ENCODE measurements around the gene KATNIP.

DNA sequence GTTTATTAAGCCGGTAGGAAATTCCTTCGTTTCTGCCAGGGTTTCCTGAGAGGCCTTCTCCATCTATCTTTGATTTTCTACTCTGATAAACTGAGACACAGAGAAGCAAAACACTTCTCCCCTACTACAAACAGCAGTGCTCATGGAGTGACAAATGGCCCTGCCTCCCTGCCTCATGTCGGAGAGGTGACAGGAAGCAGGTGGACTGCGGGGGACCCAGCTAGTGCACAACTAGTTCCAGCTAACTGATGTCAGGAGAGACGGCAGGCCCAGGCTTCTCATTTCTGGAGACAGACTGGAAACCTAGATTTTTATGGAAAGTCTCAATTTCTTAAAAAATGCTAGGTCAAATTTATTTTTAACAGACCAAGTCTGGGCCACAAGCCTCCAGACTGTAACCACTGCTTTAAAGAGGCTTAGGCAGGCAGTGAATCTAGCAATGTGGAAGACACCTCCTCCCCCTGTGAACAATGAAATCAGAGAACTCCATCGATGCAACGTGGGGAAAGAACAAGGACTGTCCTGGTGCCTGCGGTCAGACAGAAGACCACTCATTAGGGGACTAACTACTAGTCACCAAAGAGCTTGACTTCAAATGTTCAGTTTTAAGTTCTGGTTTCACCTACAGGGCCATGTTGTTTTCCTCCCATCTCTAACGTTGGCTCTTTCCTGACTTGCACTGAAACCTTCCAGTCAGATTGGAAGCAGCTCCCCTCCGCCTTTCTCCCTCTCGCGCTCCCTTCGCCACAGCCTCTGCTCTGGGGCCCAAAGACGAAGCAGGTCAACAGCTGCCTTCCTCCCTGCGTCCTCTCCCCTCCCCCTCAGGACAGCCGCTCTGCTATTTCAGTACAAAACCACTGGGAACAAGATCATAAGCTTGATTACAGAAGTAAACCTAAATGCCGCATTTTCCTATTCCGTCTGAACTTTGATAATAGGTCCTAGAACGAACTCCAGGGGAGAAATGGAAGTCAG lies 17.8 kb upstream of the KATNIP start:
- no peak for TF ChIP-seq POLR2A (IDR thresholded peaks at IDR 0.05; ENCODE audit: low read depth)
- TF ChIP-seq, protein P1, sequence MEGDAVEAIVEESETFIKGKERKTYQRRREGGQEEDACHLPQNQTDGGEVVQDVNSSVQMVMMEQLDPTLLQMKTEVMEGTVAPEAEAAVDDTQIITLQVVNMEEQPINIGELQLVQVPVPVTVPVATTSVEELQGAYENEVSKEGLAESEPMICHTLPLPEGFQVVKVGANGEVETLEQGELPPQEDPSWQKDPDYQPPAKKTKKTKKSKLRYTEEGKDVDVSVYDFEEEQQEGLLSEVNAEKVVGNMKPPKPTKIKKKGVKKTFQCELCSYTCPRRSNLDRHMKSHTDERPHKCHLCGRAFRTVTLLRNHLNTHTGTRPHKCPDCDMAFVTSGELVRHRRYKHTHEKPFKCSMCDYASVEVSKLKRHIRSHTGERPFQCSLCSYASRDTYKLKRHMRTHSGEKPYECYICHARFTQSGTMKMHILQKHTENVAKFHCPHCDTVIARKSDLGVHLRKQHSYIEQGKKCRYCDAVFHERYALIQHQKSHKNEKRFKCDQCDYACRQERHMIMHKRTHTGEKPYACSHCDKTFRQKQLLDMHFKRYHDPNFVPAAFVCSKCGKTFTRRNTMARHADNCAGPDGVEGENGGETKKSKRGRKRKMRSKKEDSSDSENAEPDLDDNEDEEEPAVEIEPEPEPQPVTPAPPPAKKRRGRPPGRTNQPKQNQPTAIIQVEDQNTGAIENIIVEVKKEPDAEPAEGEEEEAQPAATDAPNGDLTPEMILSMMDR (IDR thresholded peaks at IDR 0.05): no peak

Measured in esophagus muscularis mucosa (tissue), 3 donors.